Thyroid gland (tissue), 4 donors: Measurements from ENCODE around the gene USP5.

Experiments
- POLR2A ChIP-seq, 2 donors: fragments of 450-650 bp; IDR thresholded peaks; one replicate each; pipeline ENCODE4 v1.6.1; 2017; ENCODE audit warnings: antibody characterized with exemption in 2 of 2, mild to moderate bottlenecking in 2 of 2, moderate library complexity in 1 of 2
- TF ChIP-seq, protein P1 (sequence below), 6 experiments: fragments of 200-600 bp in 3 of 6; fragments of 450-650 bp in 3 of 6; sonication (generic) in 3 of 6; IDR thresholded peaks; one replicate each; pipeline ENCODE4 v1.5.1; 2016 to 2019; ENCODE audit warnings: antibody characterized with exemption in 6 of 6, mild to moderate bottlenecking in 2 of 6, inconsistent platforms in 1 of 6, moderate library complexity in 1 of 6

- TF ChIP-seq, protein P1, sequence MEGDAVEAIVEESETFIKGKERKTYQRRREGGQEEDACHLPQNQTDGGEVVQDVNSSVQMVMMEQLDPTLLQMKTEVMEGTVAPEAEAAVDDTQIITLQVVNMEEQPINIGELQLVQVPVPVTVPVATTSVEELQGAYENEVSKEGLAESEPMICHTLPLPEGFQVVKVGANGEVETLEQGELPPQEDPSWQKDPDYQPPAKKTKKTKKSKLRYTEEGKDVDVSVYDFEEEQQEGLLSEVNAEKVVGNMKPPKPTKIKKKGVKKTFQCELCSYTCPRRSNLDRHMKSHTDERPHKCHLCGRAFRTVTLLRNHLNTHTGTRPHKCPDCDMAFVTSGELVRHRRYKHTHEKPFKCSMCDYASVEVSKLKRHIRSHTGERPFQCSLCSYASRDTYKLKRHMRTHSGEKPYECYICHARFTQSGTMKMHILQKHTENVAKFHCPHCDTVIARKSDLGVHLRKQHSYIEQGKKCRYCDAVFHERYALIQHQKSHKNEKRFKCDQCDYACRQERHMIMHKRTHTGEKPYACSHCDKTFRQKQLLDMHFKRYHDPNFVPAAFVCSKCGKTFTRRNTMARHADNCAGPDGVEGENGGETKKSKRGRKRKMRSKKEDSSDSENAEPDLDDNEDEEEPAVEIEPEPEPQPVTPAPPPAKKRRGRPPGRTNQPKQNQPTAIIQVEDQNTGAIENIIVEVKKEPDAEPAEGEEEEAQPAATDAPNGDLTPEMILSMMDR (IDR thresholded peaks at IDR 0.05), result no peak
- no peak for TF ChIP-seq POLR2A (IDR thresholded peaks at IDR 0.05)
Measured at GRCh38 chr12:6871052-6871957, 19.4 kb downstream of the USP5 start.
